ENCODE results near the gene PRDM16.

Gene PRDM16

DNA sequence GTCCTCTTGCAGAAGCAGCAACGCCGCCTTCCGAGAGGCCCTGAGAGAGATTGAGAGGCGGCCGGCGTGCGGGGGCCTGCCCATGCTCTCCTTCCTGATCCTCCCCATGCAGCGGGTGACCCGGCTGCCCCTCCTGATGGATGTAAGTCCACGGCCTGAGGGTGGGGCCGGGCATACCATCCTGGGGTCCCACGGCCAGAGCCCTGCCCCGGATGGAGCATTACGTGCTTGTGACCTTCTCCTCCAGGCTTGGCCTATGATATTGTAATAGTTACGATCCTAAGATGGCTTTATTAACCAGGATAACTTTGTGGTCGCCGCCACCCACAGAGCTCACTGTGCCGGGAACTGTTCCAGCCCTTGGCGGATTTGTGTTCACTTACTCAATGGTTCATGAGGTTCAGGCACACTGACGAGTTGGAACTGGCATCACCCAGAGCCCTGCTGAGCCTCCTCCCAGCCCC, 404.4 kb downstream of the PRDM16 start:
- DNase-seq (ENCODE audit: low read depth): no peak

DNA sequence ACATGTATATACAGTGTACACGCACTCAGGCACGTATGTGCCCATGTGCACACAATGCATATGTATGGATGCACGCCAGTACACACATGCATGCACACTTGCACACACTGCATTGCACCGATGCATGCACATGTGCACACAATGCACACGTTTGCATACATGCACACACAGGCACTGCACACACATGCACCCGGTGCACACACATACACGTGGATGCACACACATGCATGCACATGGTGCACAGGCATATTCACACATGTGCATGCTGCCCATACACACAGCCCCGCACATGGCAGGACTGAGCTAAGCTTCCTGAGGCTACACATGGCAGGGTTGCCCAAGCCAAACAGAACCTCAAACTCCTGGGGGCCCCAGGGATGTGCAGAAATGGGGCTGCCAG, 405.0 kb downstream of the PRDM16 start:
- no peak for DNase-seq (ENCODE audit: low read depth)

DNA sequence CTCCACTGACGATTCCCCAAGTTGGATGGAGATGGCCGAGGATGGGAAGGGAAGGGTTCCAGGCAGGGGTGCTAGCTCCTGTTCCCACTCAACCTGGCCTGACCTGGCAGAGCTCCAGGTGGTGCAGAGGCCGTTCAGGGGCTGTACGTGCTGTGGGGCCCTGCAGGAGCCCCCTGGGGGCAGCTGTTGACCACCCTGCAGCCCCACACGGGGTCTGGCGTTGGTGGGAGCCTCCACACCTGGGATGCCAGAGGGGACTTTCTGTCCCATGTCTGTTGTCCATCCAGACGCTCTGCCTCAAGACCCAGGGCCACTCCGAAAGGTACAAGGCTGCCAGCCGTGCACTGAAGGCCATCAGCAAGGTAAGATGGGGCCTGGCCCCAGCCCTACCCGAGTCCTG, 405.4 kb downstream of the PRDM16 start:
- no peak for DNase-seq (ENCODE audit: low read depth)

DNA sequence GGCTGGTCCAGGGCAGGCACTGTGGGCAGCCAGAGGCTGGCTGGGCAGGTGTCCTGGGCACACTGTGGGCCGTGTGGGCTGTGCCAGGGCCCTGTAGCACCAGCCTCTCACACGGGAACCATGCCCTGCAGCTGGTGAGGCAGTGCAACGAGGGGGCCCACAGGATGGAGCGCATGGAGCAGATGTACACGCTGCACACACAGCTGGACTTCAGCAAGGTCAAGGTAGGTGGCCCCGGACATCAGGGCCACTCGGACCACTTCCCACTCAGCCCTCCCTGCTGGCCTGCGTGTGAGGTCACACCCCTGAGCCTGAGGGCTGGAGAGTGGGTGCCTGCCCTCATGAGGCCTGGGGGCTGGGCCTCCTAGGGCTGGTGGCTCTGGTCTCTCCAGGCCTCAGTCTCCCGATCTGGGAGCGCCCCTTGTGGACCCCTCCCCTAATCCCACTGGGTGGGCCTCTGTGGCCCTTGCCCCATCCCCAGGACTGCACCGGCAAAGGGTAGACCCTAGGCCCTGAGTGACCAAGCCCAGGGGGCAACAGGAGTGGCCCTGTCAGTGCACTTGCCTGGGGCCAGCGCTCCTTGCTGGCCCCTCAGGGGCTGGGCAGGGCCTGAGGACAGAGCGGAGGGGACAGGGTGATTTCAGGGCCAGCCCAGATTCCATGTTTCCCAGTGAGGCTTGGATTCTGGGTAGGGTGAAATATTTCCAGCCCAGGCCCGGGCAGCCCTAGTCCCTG, 407.0 kb downstream of the PRDM16 start:
- DNase-seq (ENCODE audit: low read depth): no peak

DNA sequence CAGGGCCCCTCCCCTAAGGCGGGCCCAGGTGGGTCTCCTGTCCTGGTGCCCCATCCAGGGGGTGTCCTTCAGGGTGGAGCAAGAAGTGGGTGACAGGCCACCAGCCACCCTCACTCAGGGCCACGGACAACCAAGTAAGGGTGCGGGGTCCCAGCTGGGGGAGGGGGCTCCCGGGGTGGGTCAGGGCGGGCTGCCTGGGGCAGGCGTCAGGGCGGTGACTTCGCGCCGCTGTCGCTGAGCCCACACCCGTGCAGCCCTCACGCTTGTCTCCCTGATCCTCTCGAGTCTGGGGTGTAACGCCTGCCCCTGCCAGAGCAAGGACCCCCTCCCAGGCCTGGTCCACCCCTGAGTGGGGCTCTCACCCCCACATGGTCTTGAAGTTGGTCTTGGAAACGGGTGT, 407.7 kb downstream of the PRDM16 start:
- no peak for DNase-seq (ENCODE audit: low read depth)

DNA sequence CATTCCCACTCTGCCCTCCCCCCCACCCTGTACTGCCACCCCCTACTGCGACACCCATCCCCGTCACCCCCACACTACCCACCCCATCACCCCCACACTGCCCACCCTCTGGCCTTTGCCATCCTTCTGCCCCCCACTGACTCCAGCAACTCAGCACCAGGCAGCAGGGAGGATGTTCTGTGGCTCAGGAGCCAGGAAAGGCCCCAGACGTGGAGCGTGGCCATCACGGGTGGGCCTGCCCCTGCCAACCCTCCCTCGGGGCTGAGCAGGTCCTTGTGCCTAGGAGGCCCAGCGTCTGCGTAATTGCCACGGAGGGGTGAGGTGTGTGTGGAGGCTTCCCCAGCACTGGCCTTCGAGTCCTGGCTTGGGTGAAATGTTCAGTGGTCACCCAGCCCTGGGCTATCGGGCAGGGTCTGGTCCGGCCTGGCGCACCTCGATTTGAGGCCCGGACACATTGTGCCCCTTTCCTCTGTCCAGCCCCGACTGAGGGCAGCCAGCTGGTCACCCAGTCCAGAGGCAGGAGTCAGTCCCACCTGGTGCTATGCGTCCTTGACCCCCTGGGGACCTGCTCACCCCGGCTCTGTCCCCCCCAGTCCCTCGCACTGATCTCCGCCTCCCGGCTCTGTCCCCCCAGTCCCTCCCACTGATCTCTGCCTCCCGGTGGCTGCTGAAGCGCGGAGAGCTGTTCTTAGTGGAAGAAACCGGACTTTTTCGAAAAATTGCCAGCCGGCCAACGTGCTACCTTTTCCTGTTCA, 408.4 kb downstream of the PRDM16 start:
- no peak for DNase-seq (ENCODE audit: low read depth)

DNA sequence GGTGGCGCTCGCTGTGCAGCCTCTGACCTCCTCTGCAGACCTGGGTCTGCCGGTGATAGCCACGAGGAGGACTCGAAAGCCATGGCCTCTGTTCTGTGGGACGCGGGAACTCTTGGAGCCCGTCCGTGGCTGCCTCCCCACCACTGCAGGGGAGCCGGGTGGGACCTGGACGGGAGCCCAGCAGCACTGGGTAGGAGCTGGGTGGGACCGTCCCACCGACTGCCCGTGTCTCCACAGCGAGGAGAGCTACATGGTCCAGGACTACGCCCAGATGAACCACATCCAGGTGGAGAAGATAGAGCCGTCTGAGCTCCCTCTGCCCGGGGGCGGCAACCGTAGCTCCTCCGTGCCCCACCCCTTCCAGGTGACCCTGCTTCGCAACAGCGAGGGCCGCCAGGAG, 409.2 kb downstream of the PRDM16 start:
- no peak for DNase-seq (ENCODE audit: low read depth)

DNA sequence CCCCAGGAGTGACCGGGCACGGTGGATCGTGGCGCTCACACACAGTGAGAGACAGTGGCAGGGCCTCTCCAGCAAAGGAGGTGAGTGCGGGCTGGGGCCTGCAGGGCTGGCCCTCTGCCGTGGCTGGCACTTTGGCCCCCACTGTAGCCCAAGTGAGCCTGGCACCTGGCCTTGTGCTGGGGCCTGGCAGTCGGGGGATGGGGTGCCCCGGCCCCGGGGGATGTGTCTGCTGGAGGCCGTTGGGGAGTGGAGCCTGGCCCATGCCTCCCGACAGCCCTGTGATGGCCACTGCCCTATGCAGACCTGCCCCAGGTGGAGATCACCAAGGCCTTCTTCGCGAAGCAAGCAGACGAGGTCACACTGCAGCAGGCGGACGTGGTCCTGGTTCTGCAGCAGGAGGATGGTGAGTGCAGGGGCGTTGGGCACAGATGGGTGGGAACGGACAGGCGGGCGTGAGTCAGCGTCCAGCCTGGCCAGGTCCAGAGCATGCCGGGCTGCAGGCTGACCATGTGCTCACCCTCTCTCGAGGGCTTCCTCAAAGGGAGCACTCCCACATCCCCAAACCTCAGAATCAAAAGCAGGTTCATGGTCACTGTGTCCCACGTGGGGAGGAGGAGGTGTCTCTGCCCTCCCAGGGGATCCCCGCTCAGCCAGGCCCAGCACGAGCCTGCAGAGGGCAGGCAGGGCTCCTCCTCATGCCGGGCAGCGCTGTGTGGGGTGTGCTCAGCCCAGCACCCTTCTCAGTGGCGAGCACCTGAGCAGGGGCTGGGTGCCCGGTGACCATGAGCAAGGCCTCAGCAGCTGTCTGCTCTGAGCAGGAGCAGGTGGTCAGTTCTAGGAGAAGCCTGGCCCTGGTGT, 410.7 kb downstream of the PRDM16 start:
- no peak for DNase-seq (ENCODE audit: low read depth)

DNA sequence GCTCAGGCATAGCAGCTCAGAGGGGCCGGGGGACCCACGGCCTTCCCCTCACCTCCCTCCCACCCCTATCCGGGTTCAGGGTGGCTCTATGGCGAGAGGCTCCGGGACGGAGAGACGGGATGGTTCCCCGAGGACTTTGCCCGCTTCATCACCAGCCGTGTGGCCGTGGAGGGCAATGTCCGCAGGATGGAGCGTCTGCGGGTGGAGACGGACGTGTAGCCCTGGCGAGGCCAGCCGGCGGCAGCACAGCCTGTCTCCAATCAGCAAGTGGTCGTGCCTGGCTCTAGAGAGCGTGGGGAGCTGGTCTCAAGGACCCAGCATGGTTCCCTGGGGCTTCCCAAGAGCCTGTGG, 411.3 kb downstream of the PRDM16 start:
- no peak for DNase-seq (ENCODE audit: low read depth)

DNA sequence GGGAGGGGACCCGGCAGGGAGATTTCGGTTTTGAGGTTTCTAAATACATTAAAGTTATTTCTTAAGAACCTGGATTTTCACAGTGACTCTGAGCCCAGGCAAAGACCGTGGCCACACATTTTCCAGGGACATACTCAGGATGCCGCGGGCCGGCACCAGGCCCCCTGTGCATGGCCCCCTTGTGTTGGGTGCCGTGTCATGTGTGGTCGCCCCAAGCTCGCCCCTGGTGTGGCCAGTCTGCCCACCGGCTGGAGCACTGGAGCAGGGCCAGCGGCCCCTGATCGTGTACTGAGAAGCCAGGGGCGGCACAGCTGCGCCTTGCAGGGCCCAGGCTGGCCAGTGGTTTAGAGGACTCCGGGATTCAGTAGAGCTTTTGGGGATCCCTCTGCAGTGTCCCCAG, 412.0 kb downstream of the PRDM16 start:
- DNase-seq (ENCODE audit: low read depth): no peak

DNA sequence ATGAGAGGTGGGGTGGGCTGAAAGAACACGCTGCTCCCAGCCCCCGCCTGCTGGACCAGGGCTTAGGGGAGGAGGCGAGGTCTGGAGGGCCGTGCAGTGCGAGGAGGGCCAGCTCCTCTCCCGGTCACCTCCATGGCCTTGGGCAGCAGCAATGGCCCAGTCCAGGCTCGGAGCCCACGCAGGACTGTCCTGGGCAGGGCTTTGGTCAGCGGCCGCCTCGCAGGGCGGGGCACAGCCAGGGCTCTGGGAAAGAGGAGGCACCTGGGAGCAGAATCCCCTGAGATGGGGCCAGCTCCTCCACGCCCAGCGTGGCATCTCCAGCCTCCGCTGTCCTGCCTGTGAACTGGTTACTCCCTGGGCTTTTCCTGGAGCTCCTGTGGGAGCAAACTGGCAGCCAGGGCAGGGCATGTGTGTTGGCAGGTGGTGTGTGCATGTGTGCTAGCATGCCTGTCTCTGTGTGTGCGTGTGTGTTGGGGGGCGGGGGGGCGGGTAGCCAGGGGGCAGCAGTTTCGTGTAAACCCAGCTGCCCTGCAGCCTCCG, 412.9 kb downstream of the PRDM16 start:
- no peak for DNase-seq (ENCODE audit: low read depth)

DNA sequence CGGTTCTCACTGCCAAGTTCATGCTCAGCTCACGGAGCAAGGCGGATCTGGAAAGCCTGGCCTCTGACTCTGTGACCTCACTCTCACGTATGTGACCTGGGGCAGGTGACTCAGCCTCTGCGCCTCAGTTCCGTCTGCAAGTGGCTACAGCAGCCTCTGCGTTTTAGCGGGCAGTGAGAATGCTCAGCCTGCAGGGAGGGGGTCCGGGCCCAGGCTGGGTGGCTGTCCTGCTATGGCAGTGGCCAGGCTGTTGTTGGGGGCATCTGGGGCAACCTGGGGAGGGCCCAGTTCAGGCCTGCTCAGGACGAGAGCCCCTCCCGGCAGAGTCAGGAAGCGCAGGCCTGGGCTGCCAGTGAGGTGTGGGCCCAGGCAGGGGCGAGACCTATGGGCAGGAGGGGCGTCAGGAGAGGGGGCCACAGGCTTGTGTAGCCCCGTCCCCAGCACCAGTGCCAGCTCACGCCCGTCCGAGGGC, 413.4 kb downstream of the PRDM16 start:
- no peak for DNase-seq (ENCODE audit: low read depth)

DNA sequence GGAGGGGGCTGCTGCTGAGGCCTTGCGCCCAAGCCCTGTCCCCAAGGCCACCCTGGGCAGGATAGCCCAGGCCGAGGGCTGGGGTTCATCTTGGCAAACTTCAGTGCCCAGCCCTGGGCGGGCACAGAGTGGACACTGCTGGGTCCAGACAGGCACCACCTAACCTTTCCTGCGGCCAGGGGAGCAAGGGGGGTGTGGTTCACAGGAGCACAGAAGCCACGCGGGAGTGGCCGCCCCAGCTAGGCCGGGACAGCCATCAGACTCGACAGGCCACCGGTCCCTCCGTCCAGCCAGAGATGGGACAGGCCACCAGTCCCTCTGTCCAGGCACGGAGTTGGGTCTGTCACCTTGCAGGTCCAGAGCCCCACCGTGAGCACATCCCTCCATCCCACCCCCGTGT, 414.4 kb downstream of the PRDM16 start:
- DNase-seq (ENCODE audit: low read depth): no peak

DNA sequence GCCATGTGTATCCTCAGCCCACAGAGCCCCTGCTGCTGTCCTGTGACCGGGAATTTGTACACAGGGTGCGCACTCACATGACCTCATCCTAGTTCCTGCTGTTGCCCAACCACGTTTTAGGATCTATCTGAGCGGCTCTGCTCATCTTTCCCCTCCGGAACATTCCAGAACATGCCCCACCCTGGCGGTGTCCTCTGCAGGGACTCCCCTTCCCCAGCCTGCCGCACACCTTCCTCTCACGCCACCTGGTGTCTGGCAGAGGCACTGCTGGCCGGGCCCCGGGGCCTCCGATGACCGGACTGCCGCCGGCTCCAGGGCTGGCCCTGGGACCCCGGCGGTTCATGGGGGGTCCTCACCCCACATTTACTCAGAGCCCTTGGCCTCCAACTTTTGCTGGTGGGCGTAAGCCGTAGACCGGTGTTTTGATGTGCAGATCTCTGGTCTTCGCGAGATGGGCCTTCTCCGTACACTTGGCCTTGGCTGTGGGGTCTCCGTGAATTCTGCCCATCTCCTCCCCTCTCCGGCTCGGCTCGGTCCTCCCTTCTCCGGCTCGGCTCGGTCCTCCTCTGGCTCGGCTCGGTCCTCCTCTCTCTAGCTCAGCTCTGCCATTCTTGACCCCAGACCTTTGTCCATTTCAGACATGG, 414.9 kb downstream of the PRDM16 start:
- DNase-seq (ENCODE audit: low read depth): no peak

DNA sequence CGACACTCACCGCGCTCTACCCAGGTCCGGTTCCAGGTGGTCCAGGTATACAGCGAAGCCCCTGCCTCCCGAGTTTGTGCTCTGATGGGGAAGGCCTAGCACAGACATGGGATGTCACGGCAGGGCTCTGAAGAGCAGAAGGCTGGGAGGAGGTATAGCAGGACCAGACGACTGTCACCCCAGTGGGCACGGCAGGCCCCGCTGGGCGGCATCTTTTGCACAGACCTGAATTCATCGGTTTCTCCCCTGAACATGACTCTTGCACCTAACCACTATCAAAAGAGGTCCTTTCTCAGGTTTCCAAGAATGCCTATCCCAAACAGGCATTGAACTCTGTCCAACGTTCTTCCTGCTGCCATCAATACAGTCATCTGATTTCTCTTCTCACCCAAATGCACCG, 416.0 kb downstream of the PRDM16 start:
- no peak for DNase-seq (ENCODE audit: low read depth)
